DMS153 treated with DMSO at 0.1 percent for 48 hours (cell line): ENCODE measurements around the gene HOXB9.

ENCODE experiments used
- DNase-seq: peaks from one replicate; lab custom pipeline; 2025; ENCODE audit not compliant: unreplicated experiment; lab: John Stamatoyannopoulos, UW

Gene HOXB9

GRCh38 chr17:48624544-48625494 lies 1.3 kb downstream of the HOXB9 start:
- DNase-seq = no peak

DNA sequence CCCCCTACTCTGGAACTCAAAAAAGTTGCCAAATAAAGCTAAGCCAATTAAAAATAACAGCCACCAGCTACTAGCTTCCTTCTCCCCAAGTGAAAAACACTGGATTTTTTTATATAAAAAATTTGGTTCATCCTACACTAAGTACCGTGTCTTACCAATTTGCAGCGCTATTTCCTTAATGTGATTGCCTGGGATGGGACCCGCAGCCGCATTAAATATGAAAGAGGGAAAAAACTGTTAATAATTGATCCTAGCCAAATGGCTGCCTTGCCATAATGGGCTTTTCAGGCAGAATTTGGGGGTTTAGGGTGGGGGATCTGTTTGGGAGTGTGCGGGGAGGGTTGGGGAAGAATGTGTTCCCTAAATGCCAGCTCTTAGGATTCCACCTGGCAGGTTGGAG lies 2.0 kb downstream of the HOXB9 start:
- DNase-seq = no peak

GRCh38 chr17:48623583-48623982 lies 2.6 kb downstream of the HOXB9 start:
- no peak for DNase-seq

GRCh38 chr17:48622857-48623256 lies 3.3 kb downstream of the HOXB9 start:
- no peak for DNase-seq

- DNase-seq = no peak
These were observed 4.5 kb downstream of the HOXB9 start for GRCh38 chr17:48621410-48622392.

GRCh38 chr17:48620461-48621139 lies 5.6 kb downstream of the HOXB9 start:
- DNase-seq = no peak

GRCh38 chr17:48619826-48620449 lies 6.2 kb downstream of the HOXB9 start:
- DNase-seq = no peak

DNA sequence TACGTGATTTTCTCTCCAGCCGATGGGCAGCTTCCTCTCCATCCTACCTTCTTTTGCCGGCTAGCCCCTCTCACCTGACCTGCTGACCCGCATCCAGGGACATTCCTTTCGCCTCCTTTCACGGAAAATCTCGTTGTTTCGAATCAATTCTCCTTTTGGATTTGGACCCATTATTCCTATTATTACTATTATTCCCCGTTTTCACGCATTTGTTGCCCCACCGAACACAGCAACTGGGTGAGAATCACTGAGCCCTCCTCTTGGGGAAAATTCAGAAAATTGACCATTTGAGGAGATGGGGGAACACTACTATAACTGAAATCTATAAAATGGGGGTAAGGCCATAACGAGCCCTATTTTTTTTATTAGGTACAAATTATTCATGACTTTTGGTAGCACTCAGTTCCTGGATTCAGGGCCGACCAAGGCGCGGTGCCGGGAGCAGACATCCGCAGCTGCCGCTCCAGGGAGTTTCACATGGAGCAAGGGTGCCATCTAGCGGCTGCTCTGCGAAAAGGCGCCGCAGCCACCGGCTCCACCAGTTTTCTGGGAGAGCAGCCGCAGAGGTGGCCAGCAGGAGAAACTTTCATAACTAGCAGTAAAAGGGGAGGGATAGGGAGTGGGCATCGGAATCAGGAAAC lies 7.8 kb downstream of the HOXB9 start:
- peak; percentile 88 for DNase-seq

DNA sequence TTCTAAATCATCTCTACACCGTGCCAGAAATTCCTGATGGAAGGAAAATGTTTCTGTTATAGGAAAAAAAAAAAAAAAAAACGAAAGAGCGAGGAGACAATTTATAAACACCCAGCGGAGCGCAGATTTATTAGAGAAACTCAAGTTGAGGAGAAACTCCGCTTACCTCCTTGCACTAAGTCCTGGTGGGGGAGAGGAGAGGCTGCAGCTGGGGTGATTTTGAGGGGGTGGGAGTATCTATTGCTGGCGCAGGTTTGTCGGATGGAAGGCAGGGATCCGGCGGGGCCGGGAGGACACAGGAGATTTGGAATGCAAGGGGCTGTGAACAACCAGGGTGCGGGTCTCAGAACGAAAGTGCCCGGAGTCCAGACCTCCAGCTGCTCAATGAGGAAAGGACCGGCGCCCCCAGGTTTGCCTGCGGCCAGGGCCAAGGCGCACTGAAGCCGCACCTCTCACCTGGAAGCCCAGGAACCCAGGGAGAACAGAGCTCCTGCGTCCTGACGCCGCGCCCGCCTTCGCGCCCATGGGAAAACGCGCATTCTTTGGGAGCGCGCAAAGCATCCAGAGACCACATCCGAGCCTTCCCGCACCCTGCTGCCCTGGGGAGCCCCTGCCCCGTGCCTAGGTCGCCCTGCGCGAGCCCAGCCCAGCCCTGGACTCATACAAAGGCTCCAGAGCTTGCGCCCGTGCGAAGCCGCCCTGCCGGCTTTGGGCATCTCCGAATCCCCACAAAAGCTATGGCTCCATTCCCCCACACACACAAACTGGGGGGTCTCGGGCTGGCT lies 8.5 kb downstream of the HOXB9 start:
- DNase-seq = no peak

DNA sequence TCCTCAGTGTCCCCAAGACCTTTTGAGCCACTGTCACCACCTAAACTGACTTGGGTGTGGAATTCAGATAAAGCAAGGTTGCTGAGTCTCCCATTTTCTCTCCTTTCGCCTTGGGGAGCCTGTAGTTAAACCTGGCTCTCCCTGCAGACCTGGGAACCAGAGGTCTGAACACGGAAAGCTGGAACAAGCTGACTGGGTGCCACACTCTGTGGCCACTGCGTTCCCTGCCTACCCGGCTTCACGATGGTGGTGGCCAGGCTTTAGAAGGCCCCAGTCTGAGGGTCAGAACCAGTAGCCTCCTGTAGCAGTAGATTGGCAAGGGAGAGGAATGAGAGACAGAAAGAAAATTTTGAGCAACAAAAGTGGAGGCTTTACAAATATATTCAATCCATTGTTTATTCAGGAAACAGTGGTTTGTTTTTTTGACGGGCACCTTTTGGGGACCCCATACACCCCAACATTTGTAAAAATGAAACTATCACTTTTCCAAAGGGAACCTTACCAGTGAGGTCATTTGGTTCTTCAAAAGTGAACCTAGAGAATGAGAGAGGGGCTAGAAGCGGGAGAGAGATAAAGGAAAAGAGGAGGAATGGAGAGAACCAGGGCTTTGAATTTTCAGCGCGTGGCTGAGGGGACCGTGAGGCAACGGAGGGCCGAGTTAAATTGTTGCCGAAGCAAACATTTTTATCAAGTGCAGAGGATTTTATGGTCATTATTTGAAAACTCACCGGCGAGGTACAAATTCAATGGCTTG lies 9.3 kb downstream of the HOXB9 start:
- DNase-seq = no peak

DNA sequence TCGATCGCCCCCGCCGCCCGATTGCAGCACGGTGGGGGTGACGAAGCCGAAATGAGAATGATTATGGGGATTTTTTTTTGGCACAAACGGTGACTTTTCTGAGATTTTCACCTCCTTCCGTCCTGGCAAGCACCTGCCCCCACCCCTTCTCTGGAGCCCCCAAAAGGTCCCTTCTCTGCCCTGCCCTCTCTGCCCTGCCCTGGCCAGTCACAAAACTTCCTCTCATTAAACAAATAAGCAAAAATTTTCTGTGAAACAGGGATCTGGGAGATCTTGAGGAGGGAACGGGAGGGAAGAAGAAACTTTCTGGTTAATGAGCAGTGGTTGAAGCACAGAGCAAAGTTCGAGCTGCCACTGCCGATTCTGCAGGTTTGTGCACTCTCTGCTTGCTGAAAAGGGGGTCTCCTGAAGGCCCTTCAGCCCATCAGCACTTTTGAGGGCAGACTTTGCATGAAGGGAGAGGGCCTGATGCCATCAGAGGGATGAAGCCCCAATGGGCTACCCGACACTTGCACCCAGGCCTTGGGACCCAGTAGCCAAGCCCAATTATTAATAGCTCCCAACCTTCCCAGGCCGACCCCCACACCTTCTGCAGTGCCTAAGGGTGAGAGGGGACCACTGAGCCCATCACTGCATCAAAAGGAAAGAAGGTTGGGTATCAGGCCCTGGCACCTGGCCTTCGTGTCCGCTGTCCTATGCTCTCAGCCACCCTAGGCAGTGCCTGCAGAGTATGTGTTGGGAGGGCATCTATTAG lies 10.0 kb downstream of the HOXB9 start:
- no peak for DNase-seq

DNA sequence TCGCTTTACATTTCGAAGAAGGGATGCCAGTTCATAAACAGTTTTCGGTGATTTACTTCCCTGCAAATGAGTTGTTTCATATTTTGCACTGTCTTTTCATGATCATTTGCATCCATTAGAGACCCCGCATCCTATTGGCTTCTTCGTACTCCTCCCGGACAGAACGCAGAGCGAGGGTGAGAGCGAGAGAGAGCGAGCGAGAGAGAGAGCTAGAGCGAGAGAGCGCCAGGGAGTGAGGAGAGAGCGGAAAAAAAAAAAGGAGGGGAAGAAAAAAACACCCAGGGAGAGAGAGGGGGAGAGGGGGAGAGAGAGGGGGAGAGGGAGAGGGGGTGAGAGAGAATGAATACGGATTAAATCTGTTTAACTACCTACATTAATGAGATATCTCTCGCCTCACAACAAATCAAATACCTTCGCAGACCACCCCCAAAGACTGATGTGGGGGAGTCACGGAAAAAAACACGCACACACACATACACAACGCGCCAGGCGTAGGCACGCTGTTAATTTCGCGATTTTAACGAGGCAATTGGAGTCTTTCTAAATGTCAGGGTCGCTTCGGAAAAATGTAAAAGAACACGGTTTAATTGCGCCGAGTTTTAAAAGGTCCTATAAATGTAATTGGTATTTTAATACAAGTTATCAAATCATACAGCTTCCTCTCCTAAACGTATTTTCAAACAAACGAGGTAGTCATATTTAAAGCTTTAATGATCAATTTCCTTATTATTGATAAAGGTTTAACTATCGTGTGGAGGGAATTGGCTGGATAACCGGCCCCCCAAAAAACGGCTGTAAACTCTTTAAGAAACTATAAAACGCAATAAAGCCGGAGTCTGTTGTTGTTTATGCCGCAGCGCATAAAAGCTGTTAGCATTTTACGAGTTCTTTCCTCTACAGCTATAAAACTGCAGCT lies 10.9 kb downstream of the HOXB9 start, which contains the start of gene HOXB8:
HOXB8 (minus strand) TSS at position 246 of the 916 bp plus-strand sequence. CDS start 588 bp downstream, outside the sequence.
- no peak for DNase-seq

- DNase-seq = peak; percentile 16
These were observed 12.1 kb downstream of the HOXB9 start for GRCh38 chr17:48613862-48614694.

- no peak for DNase-seq
These were observed 13.1 kb downstream of the HOXB9 start for GRCh38 chr17:48612854-48613691.

- no peak for DNase-seq
These were observed 13.7 kb downstream of the HOXB9 start for GRCh38 chr17:48612456-48612853.
